ENCODE data around the gene ESF1.
"Not testable (repeated sequence)": the region's sequence is repeated elsewhere in the genome, so short reads cannot be mapped to it uniquely, and the experiment has no call there.

ESF1 gene

GRCh38 chr20:13786143-13786828, 1.6 kb upstream of the ESF1 start:
- no peak for DNase-seq

DNA sequence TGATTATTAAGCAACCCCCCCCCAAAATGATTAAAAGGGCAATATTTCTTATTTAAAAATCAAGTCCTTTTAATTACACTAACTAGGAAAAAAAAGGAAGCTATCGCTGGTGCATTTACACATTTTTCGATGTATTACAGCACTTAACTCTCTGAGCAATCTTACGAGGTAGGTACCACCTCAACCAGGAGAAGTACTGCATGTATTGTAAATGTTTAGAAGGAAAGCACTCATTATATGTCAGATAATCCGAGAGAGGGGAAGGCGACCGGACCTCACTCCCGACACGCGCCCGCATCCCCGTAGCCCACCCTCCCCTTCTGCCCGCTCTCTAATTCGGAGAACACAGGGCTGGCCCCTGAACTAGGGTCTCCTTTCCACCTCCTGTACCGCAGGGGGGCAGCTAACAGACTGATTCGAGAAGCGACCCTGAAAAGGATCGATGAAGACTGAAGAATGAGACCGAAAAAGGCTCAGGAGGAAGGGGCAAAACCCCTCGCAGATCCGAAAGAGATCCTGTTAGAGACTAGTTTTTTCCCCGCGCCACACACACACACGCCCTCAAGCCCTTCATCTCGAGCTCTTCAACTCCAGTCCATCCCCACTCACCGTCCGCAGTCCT, 337 bp downstream of the ESF1 start:
- no peak for DNase-seq

DNA sequence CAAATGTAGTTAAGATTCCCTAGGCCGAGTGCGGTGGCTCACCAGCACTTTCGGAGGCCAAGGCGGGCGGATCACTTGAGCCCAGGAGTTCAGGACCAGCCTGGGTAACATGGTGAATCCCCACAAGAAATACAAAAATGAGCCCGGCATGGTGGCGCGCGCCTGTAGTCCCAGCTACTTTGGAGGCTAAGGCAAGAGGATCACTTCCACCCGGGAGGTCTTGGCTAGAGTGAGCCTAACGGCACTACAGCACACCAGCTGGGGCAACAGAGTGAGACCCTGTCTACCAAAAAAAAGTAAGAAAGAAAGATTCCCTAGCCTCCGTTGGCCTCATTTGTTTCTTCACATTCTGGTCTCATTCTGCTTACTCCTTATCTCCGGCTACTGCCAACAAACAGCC, 1.2 kb downstream of the ESF1 start:
- no peak for DNase-seq

- DNase-seq = no peak
Observed at GRCh38 chr20:13778827-13779226, 5.9 kb downstream of the ESF1 start.

- DNase-seq = no peak
Observed at GRCh38 chr20:13777171-13777601, 7.5 kb downstream of the ESF1 start.

DNA sequence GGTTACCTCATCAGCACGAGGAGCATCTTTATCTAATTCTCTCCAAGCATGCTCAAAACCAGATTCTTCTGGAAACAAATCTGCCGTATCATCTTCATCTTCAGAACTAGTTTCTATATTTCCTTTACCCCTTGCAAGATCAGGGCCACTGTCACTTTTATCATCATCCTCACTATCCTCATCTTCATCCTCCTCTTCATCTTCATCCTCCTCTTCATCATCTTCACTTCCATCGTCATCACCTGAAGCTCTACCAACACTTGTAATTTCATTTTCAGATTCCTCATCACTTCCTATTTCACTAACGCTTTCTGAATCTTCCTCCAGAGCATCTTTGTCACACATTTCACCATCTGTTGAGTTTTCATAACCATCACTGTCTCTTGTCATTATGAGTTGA, 8.9 kb downstream of the ESF1 start:
- no peak for DNase-seq

- no peak for DNase-seq
Observed at GRCh38 chr20:13772529-13772928, 12.2 kb downstream of the ESF1 start.

DNA sequence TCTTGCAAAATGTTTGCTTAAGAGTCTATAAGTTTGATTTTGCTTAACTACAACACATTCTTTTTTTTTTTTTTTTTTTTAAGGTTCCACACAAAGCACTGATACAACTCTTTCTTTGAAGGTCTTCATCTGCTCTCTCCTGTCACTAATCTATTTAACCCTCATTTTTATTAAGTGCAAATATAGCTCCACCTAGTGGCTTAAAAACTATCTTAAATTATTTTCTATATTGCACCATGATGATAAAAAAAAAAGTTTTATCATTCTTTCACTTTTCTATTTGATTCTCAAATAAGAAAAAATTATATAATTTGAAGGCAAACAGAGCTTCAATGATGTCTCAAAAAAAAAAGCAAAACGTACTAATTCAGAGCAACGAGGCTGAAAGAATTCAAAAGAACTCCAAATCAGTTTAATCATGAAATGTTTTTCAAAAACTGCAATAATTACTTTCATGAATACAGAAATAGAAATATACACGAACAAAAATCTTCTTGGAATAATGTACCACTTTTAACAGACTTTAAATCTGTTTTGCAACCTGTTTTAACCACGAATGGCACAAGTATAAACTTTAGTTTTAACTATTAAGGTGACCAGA, 12.8 kb downstream of the ESF1 start:
- DNase-seq = no peak

- no peak for DNase-seq
Observed at GRCh38 chr20:13770141-13770540, 14.6 kb downstream of the ESF1 start.

DNA sequence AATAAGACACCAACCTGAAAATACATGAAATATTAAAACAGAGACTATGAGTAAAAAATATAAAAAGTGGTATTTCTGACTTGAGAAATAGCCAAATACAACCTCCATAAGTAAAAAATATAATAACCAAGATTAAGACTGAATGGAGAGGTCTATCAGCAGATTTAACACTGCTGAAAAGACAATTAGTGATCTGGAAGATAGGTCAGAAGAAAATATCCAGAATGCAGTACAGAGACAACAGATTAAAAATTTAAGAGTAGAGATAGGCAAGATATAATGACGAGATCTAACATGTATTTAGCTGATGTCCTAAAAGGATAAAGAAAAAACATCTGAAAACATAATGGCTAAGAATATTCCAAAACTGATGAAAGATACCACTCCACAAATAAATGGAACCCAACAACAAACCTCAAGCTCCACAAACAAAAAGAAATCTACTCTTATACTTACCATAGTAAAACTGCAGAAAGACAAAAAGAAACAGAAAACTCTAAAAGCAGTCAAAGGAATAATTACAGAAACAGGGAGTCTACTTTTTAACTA, 18.8 kb downstream of the ESF1 start:
- DNase-seq = no peak

DNA sequence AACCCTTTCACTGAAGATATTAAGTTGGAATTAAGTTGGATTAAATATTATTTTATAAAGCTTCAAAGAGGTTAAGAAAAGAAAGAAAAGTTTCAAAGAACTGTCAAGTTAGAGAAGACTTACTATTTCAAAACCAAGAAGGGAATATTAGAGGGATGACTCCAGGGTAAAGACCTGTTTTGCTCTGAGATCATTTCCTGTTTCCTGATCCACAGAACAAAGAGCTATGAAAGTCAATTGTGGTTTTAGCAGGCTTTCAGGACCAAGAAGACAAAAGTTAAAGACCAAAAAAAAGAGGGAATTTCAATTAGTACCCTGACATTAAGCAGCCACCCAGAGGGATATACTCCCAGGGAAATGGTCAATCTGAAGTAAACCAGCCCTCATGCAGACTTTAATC, 19.4 kb downstream of the ESF1 start:
- DNase-seq = no peak

DNA sequence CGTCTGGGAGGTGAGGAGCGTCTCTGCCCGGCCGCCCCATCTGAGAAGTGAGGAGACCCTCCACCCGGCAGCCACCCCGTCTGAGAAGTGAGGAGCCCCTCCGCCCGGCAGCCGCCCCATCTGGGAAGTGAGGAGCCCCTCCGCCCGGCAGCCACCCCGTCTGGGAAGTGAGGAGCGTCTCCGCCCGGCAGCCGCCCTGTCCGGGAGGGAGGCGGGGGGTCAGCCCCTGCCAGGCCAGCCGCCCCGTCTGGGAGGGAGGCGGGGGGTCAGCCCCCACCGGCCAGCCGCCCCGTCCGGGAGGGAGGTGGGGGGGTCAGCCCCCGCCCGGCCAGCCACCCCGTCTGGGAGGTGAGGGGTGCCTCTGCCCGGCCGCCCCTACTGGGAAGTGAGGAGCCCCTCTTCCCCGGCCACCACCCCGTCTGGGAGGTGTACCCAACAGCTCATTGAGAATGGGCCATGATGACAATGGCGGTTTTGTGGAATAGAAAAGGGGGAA, 24.2 kb downstream of the ESF1 start:
- not testable (repeated sequence) for DNase-seq

DNA sequence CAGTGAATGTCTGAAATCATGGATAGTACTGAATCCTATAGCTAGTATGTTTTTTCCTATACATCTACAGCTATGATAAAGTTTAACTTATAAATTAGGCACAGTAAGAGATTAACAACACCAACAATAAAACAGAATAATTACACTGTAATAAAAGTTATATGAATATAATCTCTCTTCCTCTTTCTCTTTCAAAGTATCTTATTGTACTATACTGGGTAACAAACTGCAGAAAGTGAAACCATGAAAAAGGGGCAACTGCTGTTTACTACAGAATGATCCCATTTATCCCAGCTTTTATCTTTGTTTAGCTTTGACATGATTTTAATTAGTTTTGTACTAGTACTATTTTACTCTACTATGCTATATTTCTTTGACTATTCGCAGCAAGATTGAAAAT, 25.8 kb downstream of the ESF1 start:
- no peak for DNase-seq

DNA sequence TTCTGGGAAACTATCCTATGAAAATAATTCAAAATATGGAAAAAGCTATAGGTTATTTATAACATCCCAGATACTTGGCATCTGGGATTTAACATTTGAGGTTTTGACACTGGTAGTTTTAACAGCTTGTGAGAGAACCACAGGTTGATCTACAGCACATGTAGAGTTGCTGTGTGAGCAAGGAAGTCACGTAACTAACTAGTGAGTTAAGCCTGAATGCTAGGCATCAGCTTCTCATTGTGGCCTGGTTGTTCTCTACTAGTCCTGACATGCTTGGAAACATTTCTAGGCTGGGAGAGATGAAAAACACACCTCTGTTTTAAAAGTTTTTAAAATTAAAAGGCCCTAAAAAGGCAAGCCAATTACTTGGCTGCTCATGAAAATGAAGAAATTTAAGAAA, 28.2 kb downstream of the ESF1 start:
- DNase-seq = no peak

DNA sequence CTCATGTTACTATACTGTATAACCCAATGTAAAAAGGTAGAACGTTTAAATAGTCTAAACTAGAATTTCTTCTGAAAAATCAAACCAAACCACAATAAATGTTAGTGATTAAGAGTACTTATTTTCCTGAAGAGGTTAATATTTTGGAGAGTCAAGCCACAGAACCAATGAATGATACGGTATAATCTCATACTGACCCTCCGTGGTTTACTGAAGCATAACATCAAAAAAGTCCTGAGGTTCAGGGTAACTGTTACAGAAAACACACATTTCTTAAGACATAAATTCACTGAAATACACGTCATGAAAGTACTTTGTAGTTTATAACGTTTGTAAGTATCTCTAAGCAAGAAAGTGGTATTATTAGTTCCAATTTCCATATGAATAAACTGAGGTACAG, 28.9 kb downstream of the ESF1 start:
- no peak for DNase-seq

DNA sequence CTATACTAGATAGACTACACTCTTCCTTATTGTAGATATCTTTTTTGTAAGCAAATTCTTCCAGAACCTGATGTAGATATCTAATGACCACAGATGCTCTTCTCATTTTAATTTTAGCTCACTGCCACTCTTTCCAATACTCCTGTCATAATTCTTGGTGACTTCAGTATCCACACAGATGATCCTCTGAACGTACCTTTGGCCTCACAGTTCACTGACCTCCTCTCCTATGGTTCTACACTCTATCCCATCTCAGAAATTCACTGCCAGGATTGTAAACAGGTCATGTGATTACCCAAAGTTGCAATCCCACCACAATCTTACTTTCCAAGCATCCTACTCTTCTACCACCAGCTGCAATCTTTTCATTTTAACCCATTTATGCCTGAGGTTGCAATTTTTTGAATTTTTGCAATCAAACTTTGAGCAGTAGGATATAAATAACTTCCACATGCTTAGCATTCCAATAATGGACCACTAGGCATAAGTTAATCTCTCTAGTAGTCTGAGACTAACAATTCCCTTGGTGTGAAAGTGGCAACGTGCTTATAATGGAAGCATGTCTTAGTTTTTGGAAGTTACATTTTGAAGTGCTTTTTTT, 31.2 kb downstream of the ESF1 start:
- no peak for DNase-seq

DNA sequence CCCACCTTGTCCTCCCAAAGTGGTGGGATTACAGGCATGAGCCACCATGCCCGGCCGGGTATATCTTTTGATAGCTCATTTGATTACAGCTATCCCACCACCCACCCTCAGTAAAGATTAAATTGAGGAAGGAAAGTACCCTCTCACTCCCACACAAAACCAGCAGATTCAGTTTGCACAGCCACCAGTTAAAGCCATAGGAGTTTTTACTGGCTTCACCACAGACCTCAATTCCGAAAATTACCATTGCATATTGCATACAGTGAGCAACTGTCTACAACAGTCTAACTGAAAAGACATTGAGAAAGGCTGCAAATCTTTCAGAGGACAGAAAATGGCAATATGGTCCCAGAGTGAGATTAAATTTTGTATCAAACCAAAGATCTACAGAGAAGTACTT, 34.9 kb downstream of the ESF1 start:
- no peak for DNase-seq

GRCh38 chr20:13745784-13746183, 38.9 kb downstream of the ESF1 start:
- DNase-seq = no peak

- DNase-seq = no peak
Observed at GRCh38 chr20:13744352-13744751, 40.4 kb downstream of the ESF1 start.

GRCh38 chr20:13741879-13742278, 42.8 kb downstream of the ESF1 start:
- no peak for DNase-seq

DNA sequence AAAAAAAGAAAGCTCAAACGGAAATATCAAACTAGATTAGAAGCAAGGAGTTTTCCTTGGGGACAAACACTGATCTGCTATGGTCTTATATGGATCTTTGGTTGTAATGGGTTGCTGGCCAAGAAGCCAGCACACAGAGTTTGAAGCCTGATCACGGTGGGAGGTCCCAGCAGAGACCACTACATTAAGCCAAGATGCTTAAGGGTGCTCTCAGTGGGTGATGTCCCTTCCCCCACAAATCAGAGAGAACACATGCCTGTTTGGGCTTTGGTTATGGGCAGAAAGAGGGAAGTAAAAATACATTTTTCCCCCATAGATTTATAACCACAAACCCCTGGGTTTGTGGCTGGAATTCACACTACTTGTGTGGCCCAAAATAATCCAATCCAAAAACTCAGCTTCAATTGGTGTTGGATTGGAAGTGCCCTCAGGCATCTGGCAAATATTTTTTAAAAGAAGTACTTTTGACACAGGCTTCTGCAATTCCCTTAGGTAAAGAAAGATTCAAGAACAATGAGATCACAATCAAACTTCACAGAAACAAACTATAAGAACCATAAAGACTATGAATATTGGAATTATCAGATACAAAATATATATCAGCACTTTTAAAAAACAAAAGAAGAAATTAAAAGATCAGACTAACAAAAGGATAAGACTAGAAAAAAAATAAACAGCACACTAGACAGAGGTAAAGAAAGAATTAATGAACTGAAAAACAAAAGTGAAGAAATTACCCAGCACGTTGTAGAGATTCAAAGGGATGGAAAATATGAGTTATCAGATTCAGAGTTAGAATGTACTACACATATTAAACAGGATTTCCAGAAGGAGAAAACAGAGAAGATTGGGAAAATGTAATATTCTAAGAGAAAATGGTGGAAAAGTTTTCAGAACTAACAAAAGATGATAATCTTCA, 44.7 kb downstream of the ESF1 start:
- DNase-seq = no peak

DNA sequence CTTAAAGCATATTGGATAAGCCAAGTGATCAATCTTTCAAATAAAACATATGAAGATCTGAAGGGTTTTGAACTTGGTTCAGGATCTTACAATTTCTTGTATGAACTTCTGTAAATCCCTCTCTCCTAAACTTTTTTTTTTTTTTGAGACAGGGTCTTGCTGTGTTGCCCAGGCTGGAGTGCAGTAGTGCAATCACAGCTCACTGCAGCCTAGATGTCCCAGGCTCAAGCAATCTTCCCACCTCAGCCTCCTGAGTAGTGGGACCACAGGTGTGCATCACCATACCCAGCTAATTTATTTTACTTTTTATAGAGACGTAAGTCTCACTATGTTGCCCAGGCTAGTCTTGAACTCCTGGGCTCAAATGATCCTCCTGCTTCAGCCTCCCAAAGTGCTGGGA, 46.5 kb downstream of the ESF1 start:
- not testable (repeated sequence) for DNase-seq
